Psoas muscle (tissue), 8 donors: ENCODE results near the gene FXYD4. TPM values are rescaled to one million over a fixed set of nuclear protein-coding genes. Genes with fewer than 3 reads are reported as not detected.

Experiments
- ATAC-seq, 4 donors: fragments of 200-7000 bp; cut with Tn5 transposase; one replicate each; pipeline ENCODE4 v1.9.1; 2020; ENCODE audit warnings: moderate library complexity in 3 of 4, mild to moderate bottlenecking in 2 of 4
- DNase-seq, 2 donors: peaks; one replicate each; pipeline ENCODE4 v3.0.0-alpha.2; 2020
- H3K27ac ChIP-seq: fragments of 200-600 bp; one replicate; pipeline ENCODE4 v1.8.0; 2022
- H3K27me3 ChIP-seq, 3 donors: fragments of 200-600 bp in 1 of 3; one replicate each; pipeline versions ENCODE4 v1.6.1 to v1.8.0; 2013 to 2022; ENCODE audit warnings: low read length in 2 of 3, mild to moderate bottlenecking in 2 of 3, moderate library complexity in 1 of 3; ENCODE audit not compliant: insufficient read depth in 3 of 3
- H3K36me3 ChIP-seq, 2 donors: fragments of 200-600 bp in 1 of 2; one replicate each; pipeline versions ENCODE4 v1.6.1 to v1.8.0; 2013 to 2022; ENCODE audit warnings: low read depth in 1 of 2, mild to moderate bottlenecking in 1 of 2, moderate library complexity in 1 of 2; ENCODE audit not compliant: insufficient read depth in 1 of 2
- H3K4me1 ChIP-seq: fragments of 200-600 bp; one replicate; pipeline ENCODE4 v1.8.0; 2022
- H3K4me3 ChIP-seq: fragments of 200-600 bp; one replicate; pipeline ENCODE4 v1.8.0; 2022; ENCODE audit warnings: mild to moderate bottlenecking
- H3K9me3 ChIP-seq: fragments of 200-600 bp; one replicate; pipeline ENCODE4 v1.8.0; 2022
- WGBS, 3 donors: extraction: QIAGEN DNeasy Blood & Tissue Kit; methylation state at CpG; one replicate each; pipeline versions ENCODE4 v1.1.6 to v1.1.7; 2013; 5-methylcytosine and 5-hydroxymethylcytosine counted together
- intact Hi-C, 2 donors: fragments of 100-400 bp; cut with DNase I; formaldehyde crosslinking; loops; one replicate each; pipeline versions ENCODE4 v1.11.0 to v1.14.2; 2022
- polyA plus RNA-seq, 3 donors: library from polyadenylated mRNA; stranded (reverse); fragments of 200-250 nt; gene quantifications; one replicate each; pipeline ENCODE4 v1.2.3, GENCODE V29; 2013
- total RNA-seq, 4 donors: library from RNA; stranded (reverse); fragmentation: NEBNext Ultra II Directional in 2 of 4; extraction: Animal tissue kit (Norgen Biotek cat#: 25700) in 2 of 4; gene quantifications; one replicate each; pipeline versions ENCODE4 v1.2.1 to v1.2.4, GENCODE V29; 2021 to 2023
- TF ChIP-seq, protein P1 (sequence below): fragments of 200-600 bp; IDR thresholded peaks from one replicate; pipeline ENCODE4 v1.8.0; 2022; ENCODE audit warnings: antibody characterized with exemption
- donor health status: healthy with polysubstance abuse.
- donor health status: DM: no; HTN: no; CAD: no; lungs with moderate emphysema.
- donor health status: Bipolar disorder and iron deficiency.
- donor health status: healthy.
- donor health status: DM: yes; HTN: yes; CAD: no.
- donor health status: DM: no; HTN: no; CAD: no.
- donor health status: DM: no; HTN: no; CAD: no.
- donor health status: DM: yes; HTN: yes; CAD: no.

FXYD4 gene
- total and polyA plus RNA-seq, 7 donors: 0.18 to 3.0 (median 0.74) TPM; not detected in 4

DNA sequence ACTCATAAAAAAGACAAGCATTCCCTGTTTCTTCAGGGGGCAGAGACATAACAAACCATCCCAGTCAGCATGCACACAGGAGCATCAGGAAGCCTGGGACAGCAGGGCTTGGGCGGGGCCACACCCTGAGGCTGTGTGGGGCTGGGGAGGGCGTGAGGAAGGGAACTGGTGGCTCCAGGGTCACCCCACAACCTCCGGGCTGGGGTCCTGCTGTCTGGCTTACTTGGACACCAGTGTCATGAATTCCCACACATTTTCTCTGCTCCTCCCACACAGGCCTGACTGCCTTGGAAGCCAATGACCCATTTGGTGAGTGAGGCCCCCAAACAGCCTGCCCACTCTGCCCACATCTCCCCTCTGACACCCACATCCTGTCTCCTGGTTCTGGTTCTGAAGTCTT, 2.8 kb downstream of the FXYD4 start:
- TF ChIP-seq, protein P1, sequence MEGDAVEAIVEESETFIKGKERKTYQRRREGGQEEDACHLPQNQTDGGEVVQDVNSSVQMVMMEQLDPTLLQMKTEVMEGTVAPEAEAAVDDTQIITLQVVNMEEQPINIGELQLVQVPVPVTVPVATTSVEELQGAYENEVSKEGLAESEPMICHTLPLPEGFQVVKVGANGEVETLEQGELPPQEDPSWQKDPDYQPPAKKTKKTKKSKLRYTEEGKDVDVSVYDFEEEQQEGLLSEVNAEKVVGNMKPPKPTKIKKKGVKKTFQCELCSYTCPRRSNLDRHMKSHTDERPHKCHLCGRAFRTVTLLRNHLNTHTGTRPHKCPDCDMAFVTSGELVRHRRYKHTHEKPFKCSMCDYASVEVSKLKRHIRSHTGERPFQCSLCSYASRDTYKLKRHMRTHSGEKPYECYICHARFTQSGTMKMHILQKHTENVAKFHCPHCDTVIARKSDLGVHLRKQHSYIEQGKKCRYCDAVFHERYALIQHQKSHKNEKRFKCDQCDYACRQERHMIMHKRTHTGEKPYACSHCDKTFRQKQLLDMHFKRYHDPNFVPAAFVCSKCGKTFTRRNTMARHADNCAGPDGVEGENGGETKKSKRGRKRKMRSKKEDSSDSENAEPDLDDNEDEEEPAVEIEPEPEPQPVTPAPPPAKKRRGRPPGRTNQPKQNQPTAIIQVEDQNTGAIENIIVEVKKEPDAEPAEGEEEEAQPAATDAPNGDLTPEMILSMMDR: no peak
- no peaks in the 10 kb centered on the region for H3K36me3 ChIP-seq
- H3K27me3 ChIP-seq: no peaks in the 10 kb centered on the region
- intact Hi-C loops: no loop called here
- ATAC-seq (no peak), DNase-seq (no peak)
- no peaks in the 10 kb centered on the region for H3K4me1 ChIP-seq
- H3K9me3 ChIP-seq: no peaks in the 10 kb centered on the region
- WGBS, 3 donors: 83 to 94% methylated on average over 3 of the region's 3 CpGs; no CpG with 5 or more reads in 1 of the 3 donors
- no peak overlapping the region for H3K27ac ChIP-seq
- no peak overlapping the region for H3K4me3 ChIP-seq

DNA sequence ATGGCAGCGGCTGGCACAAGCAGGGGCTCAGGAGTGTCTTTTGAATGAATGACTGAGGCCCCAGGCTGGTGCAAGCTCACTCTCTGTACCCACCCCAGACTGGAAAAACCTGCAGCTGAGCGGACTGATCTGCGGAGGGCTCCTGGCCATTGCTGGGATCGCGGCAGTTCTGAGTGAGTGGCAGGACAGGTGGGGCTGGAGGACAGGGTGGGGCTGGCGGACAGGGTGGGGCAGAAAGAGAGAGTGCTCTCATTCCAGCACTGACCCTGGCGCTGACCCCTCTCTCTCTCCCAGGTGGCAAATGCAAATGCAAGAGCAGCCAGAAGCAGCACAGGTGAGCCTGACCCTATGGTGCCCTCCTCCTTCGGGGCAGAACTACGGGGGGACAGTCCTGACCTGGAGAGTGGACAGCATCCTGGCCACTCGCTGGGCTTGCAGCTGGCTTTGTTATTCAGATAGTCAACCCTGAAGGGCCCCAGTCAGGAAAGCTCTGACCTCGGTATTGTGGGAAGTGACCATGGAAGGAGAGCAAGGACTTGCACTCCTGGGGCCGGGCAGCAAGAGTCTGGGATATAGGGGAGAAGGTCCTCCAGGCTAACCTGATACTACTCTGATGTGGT, 4.1 kb downstream of the FXYD4 start:
- intact Hi-C loops: no loop called here

DNA sequence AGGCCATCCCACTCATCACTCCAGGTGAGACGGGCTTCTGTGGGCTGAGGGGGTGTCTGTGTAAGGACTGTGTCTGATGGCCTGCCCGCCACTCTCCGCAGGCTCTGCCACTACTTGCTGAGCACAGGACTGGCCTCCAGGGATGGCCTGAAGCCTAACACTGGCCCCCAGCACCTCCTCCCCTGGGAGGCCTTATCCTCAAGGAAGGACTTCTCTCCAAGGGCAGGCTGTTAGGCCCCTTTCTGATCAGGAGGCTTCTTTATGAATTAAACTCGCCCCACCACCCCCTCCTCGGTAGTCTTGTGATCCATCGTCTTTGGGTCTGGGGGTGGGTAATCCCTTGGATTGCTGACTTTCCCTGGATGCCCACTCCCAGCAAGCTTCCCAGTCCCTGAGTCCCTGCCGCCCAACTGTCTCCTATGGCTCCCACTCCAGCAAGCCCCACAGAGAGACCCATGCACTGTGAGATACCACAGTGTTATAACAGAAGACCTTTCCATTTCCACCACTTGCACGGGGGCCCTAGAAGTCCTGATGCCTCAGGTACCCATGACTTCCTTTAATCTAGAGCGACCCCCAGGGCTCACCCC, 4.7 kb downstream of the FXYD4 start:
- no peak for ATAC-seq
- no peaks in the 10 kb centered on the region for H3K27me3 ChIP-seq
- no peak overlapping the region for H3K27ac ChIP-seq
- TF ChIP-seq, protein P1: no peak
- WGBS, 3 donors: 89 to 91% (median 89%) methylated on average over 9 of the region's 9 CpGs
- H3K36me3 ChIP-seq: no peaks in the 10 kb centered on the region
- intact Hi-C loops: no loop called here
- H3K4me1 ChIP-seq: no peaks in the 10 kb centered on the region
- no peak overlapping the region for H3K4me3 ChIP-seq
- no peak for DNase-seq
- H3K9me3 ChIP-seq: no peaks in the 10 kb centered on the region

More for the DNA sequence above, 4.1 kb downstream of the FXYD4 start:
- no peak overlapping the region for H3K4me3 ChIP-seq
- H3K27me3 ChIP-seq: no peaks in the 10 kb centered on the region
- H3K36me3 ChIP-seq: no peaks in the 10 kb centered on the region
- no peak overlapping the region for H3K27ac ChIP-seq
- no peaks in the 10 kb centered on the region for H3K9me3 ChIP-seq
- 55 to 60% (median 59%) methylated on average over 12 of the region's 12 CpGs for WGBS, 3 donors
- TF ChIP-seq, protein P1: no peak
- DNase-seq: no peak
- H3K4me1 ChIP-seq: no peaks in the 10 kb centered on the region
- ATAC-seq: peak in 1 of 4 donors; percentile 60

DNA sequence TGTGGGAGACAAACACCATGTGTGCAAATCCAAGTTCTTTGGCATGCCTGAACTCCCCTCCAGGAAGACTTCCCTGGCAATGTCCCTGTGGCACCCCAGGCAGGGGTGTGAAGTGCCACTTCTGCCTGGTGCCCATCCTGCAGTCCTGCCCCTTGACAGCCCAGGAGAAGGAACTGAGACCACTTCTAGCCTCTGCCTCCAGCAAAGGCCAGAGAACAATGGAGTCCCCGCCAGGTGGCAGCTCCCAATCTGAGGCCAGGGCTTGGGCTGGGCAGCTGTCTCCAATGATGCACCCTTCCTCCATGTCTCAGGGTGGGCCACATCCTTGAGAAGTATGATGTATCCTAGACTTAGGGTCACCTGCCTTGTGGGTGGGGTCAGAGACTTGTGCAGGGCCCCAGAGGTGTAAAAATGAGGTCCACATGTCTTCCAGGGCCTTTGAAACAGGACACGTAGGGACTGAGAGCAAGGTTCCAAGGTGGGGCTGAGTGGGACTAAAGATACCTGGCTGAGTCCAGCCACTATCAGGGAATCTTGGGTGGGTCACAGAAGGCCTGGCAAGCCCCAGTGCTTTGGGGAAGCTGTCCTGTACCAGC, 5.5 kb downstream of the FXYD4 start:
- intact Hi-C loops: no loop called here
- H3K4me3 ChIP-seq: no peak overlapping the region
- DNase-seq (no peak), ATAC-seq (no peak)
- no peaks in the 10 kb centered on the region for H3K4me1 ChIP-seq
- 50 to 67% (median 58%) methylated on average over 2 of the region's 2 CpGs for WGBS, 3 donors
- H3K27me3 ChIP-seq: no peaks in the 10 kb centered on the region
- H3K9me3 ChIP-seq: no peaks in the 10 kb centered on the region
- no peak overlapping the region for H3K27ac ChIP-seq
- TF ChIP-seq, protein P1: no peak
- no peaks in the 10 kb centered on the region for H3K36me3 ChIP-seq
